ENCODE data around the gene CD34.
A peak's percentile ranks its signal among the peaks of the same experiment; 100 is the strongest.

CD34 gene

DNA sequence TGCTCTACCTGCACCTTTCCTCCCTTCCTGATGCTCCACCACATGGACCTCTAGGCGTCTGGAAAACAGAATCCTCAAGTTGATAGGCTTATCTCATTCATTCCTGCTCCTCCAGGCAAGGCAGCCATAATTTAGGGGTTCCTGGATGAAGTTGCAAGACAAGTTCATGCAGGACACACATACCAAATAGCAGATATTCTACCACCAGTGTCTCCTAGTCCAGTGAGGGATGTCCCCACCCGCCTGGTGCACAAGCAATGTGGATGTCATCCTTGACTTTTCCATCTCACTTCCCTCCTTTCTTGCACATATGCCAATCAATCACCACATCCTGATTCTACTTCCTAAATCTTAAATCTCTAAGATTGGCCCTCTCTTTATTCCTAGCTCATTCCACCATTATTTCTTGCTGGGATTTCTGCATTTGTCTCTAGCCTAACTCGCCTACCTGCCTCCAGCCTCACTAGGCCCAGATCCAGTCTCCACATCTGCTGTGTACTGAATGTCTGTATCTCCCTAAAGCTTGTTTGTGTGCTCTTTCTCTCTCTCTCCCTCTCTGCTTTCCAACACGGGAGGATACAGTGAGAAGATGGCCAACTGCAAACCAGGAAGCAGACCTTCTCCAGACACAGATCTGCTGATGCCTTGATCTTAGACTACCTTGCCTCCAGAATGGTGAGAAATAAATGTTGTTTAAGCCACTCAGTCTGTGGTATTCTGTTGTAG lies 40.5 kb downstream of the CD34 start:
- peaks cover 34% of the 10 kb centered on the region for H3K4me1 ChIP-seq (ENCODE audit: control insufficient read depth, insufficient read depth, low read length)

GRCh38 chr1:207869859-207870258 lies 41.1 kb downstream of the CD34 start:
- Histone ChIP-seq H3K9me3 (replicated peaks; ENCODE audit: low read length) (no peaks in the 10 kb centered on the region), H3K4me3 (ENCODE audit: low read length) (no peak overlapping the region), H3K27me3 (ENCODE audit: control insufficient read depth, insufficient read depth, low read length) (no peaks in the 10 kb centered on the region), H3K36me3 (ENCODE audit: insufficient read depth, low read length) (peaks cover 23% of the 10 kb centered on the region), H3K4me1 (ENCODE audit: control insufficient read depth, insufficient read depth, low read length) (peaks cover 39% of the 10 kb centered on the region), H3K9ac (ENCODE audit: low read depth, low read length) (no peak overlapping the region), H3K4me2 (ENCODE audit: low read length) (no peak overlapping the region)

More for the DNA sequence above, 40.5 kb downstream of the CD34 start:
- Histone ChIP-seq H3K4me3 (ENCODE audit: low read length) (no peak overlapping the region), H3K9ac (ENCODE audit: low read depth, low read length) (no peak overlapping the region), H3K36me3 (ENCODE audit: insufficient read depth, low read length) (peaks cover 16% of the 10 kb centered on the region), H3K27me3 (ENCODE audit: control insufficient read depth, insufficient read depth, low read length) (no peaks in the 10 kb centered on the region), H3K4me2 (ENCODE audit: low read length) (no peak overlapping the region), H3K9me3 (replicated peaks; ENCODE audit: low read length) (no peaks in the 10 kb centered on the region)

GRCh38 chr1:207868774-207869721 lies 41.9 kb downstream of the CD34 start:
- Histone ChIP-seq H3K36me3 (ENCODE audit: insufficient read depth, low read length) (peaks cover 30% of the 10 kb centered on the region), H3K9ac (ENCODE audit: low read depth, low read length) (peak overlapping the region; percentile 97), H3K9me3 (replicated peaks; ENCODE audit: low read length) (no peaks in the 10 kb centered on the region), H3K4me3 (ENCODE audit: low read length) (peak overlapping the region; percentile 93), H3K27me3 (ENCODE audit: control insufficient read depth, insufficient read depth, low read length) (no peaks in the 10 kb centered on the region), H3K4me1 (ENCODE audit: control insufficient read depth, insufficient read depth, low read length) (peaks cover 46% of the 10 kb centered on the region), H3K4me2 (ENCODE audit: low read length) (peak overlapping the region; percentile 98)

DNA sequence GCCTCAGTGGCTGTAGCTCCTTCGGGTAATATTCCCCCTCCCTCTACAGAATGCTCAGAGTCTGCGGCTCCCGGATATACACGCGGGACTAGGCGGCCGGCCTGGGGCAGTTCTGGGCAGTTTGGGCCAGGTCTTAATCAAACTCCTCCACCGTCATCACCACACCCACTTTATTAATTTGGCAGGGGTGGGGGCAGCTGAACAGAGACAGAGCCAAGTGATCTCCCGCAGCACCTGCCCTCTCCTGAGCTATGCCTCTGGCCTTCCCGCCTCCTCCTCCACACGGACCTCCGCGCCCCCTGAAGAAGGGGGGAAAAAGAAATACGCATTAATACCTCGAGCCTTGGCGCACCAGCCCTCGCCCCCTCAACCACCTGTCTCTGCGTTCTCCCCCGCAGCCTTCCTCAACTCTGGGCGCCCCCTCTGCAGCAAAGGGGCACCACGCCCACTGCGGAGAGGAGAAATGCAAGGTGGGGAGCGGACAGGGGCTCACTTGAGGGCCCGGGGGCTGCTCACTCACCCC lies 42.6 kb downstream of the CD34 start:
- Histone ChIP-seq H3K4me2 (ENCODE audit: low read length) (peak overlapping the region; percentile 98), H3K4me1 (ENCODE audit: control insufficient read depth, insufficient read depth, low read length) (peaks cover 48% of the 10 kb centered on the region), H3K9me3 (replicated peaks; ENCODE audit: low read length) (no peaks in the 10 kb centered on the region), H3K27me3 (ENCODE audit: control insufficient read depth, insufficient read depth, low read length) (no peaks in the 10 kb centered on the region), H3K9ac (ENCODE audit: low read depth, low read length) (peak overlapping the region; percentile 97), H3K36me3 (ENCODE audit: insufficient read depth, low read length) (peaks cover 35% of the 10 kb centered on the region), H3K4me3 (ENCODE audit: low read length) (peak overlapping the region; percentile 93)

DNA sequence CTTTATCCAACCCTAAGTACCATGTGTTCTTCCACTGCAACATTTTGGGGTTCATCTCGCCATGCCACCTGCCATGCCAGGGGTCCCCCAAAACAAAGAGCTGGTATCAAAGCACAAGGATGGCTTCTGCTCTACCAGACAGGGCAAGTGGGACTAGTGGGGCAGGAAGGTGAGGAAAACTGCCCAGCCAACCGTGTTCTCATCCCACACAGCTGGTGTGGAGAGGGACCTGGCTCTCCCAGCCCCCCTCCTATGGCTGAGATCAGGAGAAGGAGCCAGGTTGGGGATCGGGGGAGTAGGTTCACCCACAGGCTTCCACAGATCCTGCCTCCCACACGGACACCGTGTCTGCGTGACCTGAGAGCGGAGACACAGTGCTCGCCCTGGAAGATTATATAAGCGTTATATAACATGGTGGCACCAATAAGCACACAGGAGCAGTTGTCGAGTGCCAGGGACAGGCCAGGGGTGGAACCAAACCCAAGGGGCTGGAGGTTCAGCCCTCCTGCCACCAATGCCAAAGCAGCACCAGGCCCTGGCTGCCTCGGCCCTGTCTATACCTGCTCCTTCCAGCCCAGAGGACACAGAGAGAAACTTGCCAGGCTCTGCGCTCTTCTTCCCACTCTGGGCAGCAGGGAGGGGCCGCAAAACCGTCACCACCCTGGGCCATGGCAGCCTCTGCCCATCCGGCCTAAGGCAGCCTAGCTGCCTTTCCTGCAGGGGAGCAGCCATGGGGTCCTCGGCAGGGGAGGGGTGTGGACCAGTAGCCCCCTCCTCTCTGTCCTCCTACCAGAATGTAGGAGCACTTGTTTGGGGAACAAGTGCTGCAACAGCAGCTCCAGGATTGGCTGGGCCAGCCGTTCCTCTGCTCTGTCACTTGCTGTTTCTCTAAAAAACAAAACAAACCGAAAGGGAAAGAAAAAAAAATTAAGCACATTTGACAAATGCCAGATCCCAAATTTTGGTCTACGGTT lies 43.5 kb downstream of the CD34 start:
- peaks cover 57% of the 10 kb centered on the region for H3K4me1 ChIP-seq (ENCODE audit: control insufficient read depth, insufficient read depth, low read length)
- H3K9me3 ChIP-seq (replicated peaks; ENCODE audit: low read length) = no peaks in the 10 kb centered on the region
- H3K4me3 ChIP-seq (ENCODE audit: low read length) = peak overlapping the region; percentile 93
- no peaks in the 10 kb centered on the region for H3K27me3 ChIP-seq (ENCODE audit: control insufficient read depth, insufficient read depth, low read length)
- H3K9ac ChIP-seq (ENCODE audit: low read depth, low read length) = peak overlapping the region; percentile 97
- peak overlapping the region; percentile 98 for H3K4me2 ChIP-seq (ENCODE audit: low read length)
- peaks cover 39% of the 10 kb centered on the region for H3K36me3 ChIP-seq (ENCODE audit: insufficient read depth, low read length)

GRCh38 chr1:207866471-207867135 lies 44.3 kb downstream of the CD34 start:
- Histone ChIP-seq H3K27me3 (ENCODE audit: control insufficient read depth, insufficient read depth, low read length) (no peaks in the 10 kb centered on the region), H3K9me3 (replicated peaks; ENCODE audit: low read length) (no peaks in the 10 kb centered on the region), H3K36me3 (ENCODE audit: insufficient read depth, low read length) (peaks cover 41% of the 10 kb centered on the region), H3K9ac (ENCODE audit: low read depth, low read length) (peak overlapping the region; percentile 97), H3K4me3 (ENCODE audit: low read length) (peak overlapping the region; percentile 93), H3K4me1 (ENCODE audit: control insufficient read depth, insufficient read depth, low read length) (peaks cover 64% of the 10 kb centered on the region), H3K4me2 (ENCODE audit: low read length) (peak overlapping the region; percentile 98)

- H3K4me3 ChIP-seq (ENCODE audit: low read length) = no peak overlapping the region
- H3K27me3 ChIP-seq (ENCODE audit: control insufficient read depth, insufficient read depth, low read length) = no peaks in the 10 kb centered on the region
- no peak overlapping the region for H3K4me2 ChIP-seq (ENCODE audit: low read length)
- H3K9ac ChIP-seq (ENCODE audit: low read depth, low read length) = no peak overlapping the region
- H3K36me3 ChIP-seq (ENCODE audit: insufficient read depth, low read length) = peaks cover 48% of the 10 kb centered on the region
- peaks cover 77% of the 10 kb centered on the region for H3K4me1 ChIP-seq (ENCODE audit: control insufficient read depth, insufficient read depth, low read length)
- H3K9me3 ChIP-seq (replicated peaks; ENCODE audit: low read length) = no peaks in the 10 kb centered on the region
Measured at GRCh38 chr1:207863893-207864535, 46.9 kb downstream of the CD34 start.

- Histone ChIP-seq H3K4me3 (ENCODE audit: low read length) (peak overlapping the region; percentile 32), H3K9me3 (replicated peaks; ENCODE audit: low read length) (no peaks in the 10 kb centered on the region), H3K36me3 (ENCODE audit: insufficient read depth, low read length) (peaks cover 46% of the 10 kb centered on the region), H3K4me1 (ENCODE audit: control insufficient read depth, insufficient read depth, low read length) (peaks cover 73% of the 10 kb centered on the region), H3K4me2 (ENCODE audit: low read length) (peak overlapping the region; percentile 47), H3K27me3 (ENCODE audit: control insufficient read depth, insufficient read depth, low read length) (no peaks in the 10 kb centered on the region), H3K9ac (ENCODE audit: low read depth, low read length) (peak overlapping the region; percentile 67)
Measured at GRCh38 chr1:207862241-207862787, 48.6 kb downstream of the CD34 start.

- peaks cover 46% of the 10 kb centered on the region for H3K36me3 ChIP-seq (ENCODE audit: insufficient read depth, low read length)
- H3K4me1 ChIP-seq (ENCODE audit: control insufficient read depth, insufficient read depth, low read length) = peaks cover 66% of the 10 kb centered on the region
- H3K9me3 ChIP-seq (replicated peaks; ENCODE audit: low read length) = no peaks in the 10 kb centered on the region
- peak overlapping the region; percentile 67 for H3K9ac ChIP-seq (ENCODE audit: low read depth, low read length)
- peak overlapping the region; percentile 32 for H3K4me3 ChIP-seq (ENCODE audit: low read length)
- no peaks in the 10 kb centered on the region for H3K27me3 ChIP-seq (ENCODE audit: control insufficient read depth, insufficient read depth, low read length)
- H3K4me2 ChIP-seq (ENCODE audit: low read length) = peak overlapping the region; percentile 47
Measured at GRCh38 chr1:207861442-207862177, 49.3 kb downstream of the CD34 start.
